ENCODE data around the gene PHOX2A. TPM values are rescaled to one million over a fixed set of nuclear protein-coding genes. Genes with fewer than 3 reads are reported as not detected.

Gene PHOX2A
- total RNA-seq, 1 experiment from 2014 or later: 1.6 TPM

GRCh38 chr11:72247584-72247983 lies 3.6 kb upstream of the PHOX2A start (continued):
- no peak for TF ChIP-seq ZNF219 (CRISPR knock-in tag; IDR thresholded peaks at IDR 0.05; ENCODE audit: borderline replicate concordance)

GRCh38 chr11:72245263-72245816 lies 1.4 kb upstream of the PHOX2A start:
- H3K36me3 Mint-ChIP-seq: no peaks in the 10 kb centered on the region
- ATAC-seq (no peak), DNase-seq (ENCODE audit: low spot score) (no peak)
- H3K27me3 Mint-ChIP-seq (ENCODE audit: low read depth): peaks cover 43% of the 10 kb centered on the region
- CTCF ChIA-PET: interaction anchor here (0.7 to 7.5 kb wide), 6 partner anchors 7 to 210 kb away, joined by 3 to 89 read pairs (median 11); partner anchors contain the start of gene CLPB
- H3K4me3 Mint-ChIP-seq: no peak overlapping the region
- peaks cover 29% of the 10 kb centered on the region for H3K4me1 Mint-ChIP-seq
- no peaks in the 10 kb centered on the region for H3K9me3 Mint-ChIP-seq
- no peak overlapping the region for H3K27ac Mint-ChIP-seq
- POLR2A ChIA-PET: no interaction called here
- TF ChIP-seq EMX1 (CRISPR knock-in tag; IDR thresholded peaks at IDR 0.05) (no peak), ZSCAN18 (CRISPR knock-in tag; IDR thresholded peaks at IDR 0.05) (no peak), GRHL2 (CRISPR knock-in tag; IDR thresholded peaks at IDR 0.05; ENCODE audit: insufficient replicate concordance, severe bottlenecking) (no peak), NFYB (CRISPR knock-in tag; conservative IDR thresholded peaks at IDR 0.05; ENCODE audit: low read depth) (no peak), ATF3 (CRISPR knock-in tag; conservative IDR thresholded peaks at IDR 0.05) (no peak), NFATC4 (CRISPR knock-in tag; IDR thresholded peaks at IDR 0.05) (no peak)

GRCh38 chr11:72244361-72245262 lies 636 bp upstream of the PHOX2A start:
- ATAC-seq (peak; percentile 29), DNase-seq (ENCODE audit: low spot score) (peak; percentile 69)
- H3K27ac Mint-ChIP-seq: no peak overlapping the region
- peaks cover 43% of the 10 kb centered on the region for H3K27me3 Mint-ChIP-seq (ENCODE audit: low read depth)
- peaks cover 30% of the 10 kb centered on the region for H3K4me1 Mint-ChIP-seq
- CTCF ChIA-PET: interaction anchor here (0.7 to 7.5 kb wide), 11 partner anchors 21 to 227 kb away, joined by 3 to 89 read pairs (median 4); partner anchors contain the start of gene CLPB
- no peaks in the 10 kb centered on the region for H3K9me3 Mint-ChIP-seq
- no peaks in the 10 kb centered on the region for H3K36me3 Mint-ChIP-seq
- TF ChIP-seq PRDM15 (CRISPR knock-in tag; IDR thresholded peaks at IDR 0.05) (peak; percentile 95), CDX4 (CRISPR knock-in tag; IDR thresholded peaks at IDR 0.05; ENCODE audit: borderline replicate concordance) (no peak), MAX (CRISPR knock-in tag; IDR thresholded peaks at IDR 0.05) (peak; percentile 45), SP1 (CRISPR knock-in tag; conservative IDR thresholded peaks at IDR 0.05) (peak; percentile 26; the same call in 1 of the 2 replicates), AFF4 (CRISPR knock-in tag; IDR thresholded peaks at IDR 0.05; ENCODE audit: borderline replicate concordance) (0 out of 2 replicates have a peak, but pooled peaks have one; percentile 38), ARID4B (CRISPR knock-in tag; IDR thresholded peaks at IDR 0.05; ENCODE audit: borderline replicate concordance) (0 out of 2 replicates have a peak, but pooled peaks have one; percentile 24), ATF3 (CRISPR knock-in tag; conservative IDR thresholded peaks at IDR 0.05) (no peak), ZNF219 (CRISPR knock-in tag; IDR thresholded peaks at IDR 0.05; ENCODE audit: borderline replicate concordance) (no peak)
- POLR2A ChIA-PET: no interaction called here
- H3K4me3 Mint-ChIP-seq: no peak overlapping the region

Data from WTC11 (cell line).